Measurements from ENCODE around the gene AVEN. TPM values are rescaled to one million over a fixed set of nuclear protein-coding genes. Genes with fewer than 3 reads are reported as not detected.

AVEN gene
- total RNA-seq, 2 experiments from 2014 or later: 6.3 to 13.5 TPM

DNA sequence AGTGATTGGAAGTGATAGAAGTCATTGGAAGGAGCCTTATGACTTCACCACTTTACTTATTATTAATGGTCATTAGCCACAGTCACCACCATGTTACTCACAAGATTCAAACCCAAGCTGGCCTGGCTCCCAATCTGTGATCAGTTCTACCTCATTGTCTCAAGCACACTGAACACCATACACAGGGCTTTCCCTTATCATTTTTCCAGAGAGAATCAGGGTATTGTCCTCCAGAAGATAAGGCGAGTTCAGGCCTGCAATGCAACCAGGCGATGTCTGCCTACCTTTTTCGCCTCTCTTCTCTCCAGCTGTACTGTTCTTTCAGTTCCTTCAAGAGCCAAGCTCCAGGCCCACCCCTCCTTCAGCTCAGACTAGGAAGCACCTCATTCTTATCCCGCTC lies 37.8 kb upstream of the AVEN start:
- no peaks in the 10 kb centered on the region for H3K9me3 ChIP-seq (ENCODE audit: low read length)
- CTCF ChIA-PET (ENCODE audit: unreplicated experiment): interaction anchor here (1.2 kb wide), 1 partner anchor 19 kb away, joined by 4 read pairs; no protein-coding TSS in a partner anchor

GRCh38 chr15:34070003-34070402 lies 31.0 kb upstream of the AVEN start:
- H3K36me3 ChIP-seq (ENCODE audit: insufficient read depth, low read length): no peaks in the 10 kb centered on the region
- no peaks in the 10 kb centered on the region for H3K79me2 ChIP-seq (ENCODE audit: insufficient read depth, low read depth, low read length)
- no TSS peak for BruUV-seq (replicated peaks)
- ChIA-PET CTCF (ENCODE audit: unreplicated experiment) (no interaction called here), POLR2A (interaction anchor here (0.9 to 1.0 kb wide), 2 partner anchors 69 to 89 kb away, joined by 3 to 4 read pairs; no protein-coding TSS in a partner anchor)
- no peak for TF ChIP-seq EZH2phosphoT487 (IDR thresholded peaks at IDR 0.05; ENCODE audit: borderline replicate concordance, low read depth, low read length)
- TF ChIP-seq, protein P1, sequence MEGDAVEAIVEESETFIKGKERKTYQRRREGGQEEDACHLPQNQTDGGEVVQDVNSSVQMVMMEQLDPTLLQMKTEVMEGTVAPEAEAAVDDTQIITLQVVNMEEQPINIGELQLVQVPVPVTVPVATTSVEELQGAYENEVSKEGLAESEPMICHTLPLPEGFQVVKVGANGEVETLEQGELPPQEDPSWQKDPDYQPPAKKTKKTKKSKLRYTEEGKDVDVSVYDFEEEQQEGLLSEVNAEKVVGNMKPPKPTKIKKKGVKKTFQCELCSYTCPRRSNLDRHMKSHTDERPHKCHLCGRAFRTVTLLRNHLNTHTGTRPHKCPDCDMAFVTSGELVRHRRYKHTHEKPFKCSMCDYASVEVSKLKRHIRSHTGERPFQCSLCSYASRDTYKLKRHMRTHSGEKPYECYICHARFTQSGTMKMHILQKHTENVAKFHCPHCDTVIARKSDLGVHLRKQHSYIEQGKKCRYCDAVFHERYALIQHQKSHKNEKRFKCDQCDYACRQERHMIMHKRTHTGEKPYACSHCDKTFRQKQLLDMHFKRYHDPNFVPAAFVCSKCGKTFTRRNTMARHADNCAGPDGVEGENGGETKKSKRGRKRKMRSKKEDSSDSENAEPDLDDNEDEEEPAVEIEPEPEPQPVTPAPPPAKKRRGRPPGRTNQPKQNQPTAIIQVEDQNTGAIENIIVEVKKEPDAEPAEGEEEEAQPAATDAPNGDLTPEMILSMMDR (conservative IDR thresholded peaks at IDR 0.05; ENCODE audit: low read length): no peak
- no peaks in the 10 kb centered on the region for H3K4me1 ChIP-seq (ENCODE audit: insufficient read depth, low read length, poor library complexity, severe bottlenecking)
- H3K27ac ChIP-seq (ENCODE audit: low read depth, low read length, poor library complexity, severe bottlenecking): no peak overlapping the region
- no peaks in the 10 kb centered on the region for H3K9me2 ChIP-seq (ENCODE audit: insufficient read depth, low read length)
- DNase-seq (ENCODE audit: low spot score): no peak
- no peak overlapping the region for H3K4me3 ChIP-seq (ENCODE audit: low read depth, low read length, poor library complexity, severe bottlenecking)
- no peaks in the 10 kb centered on the region for H3K9me3 ChIP-seq (ENCODE audit: low read length)
- H2AFZ ChIP-seq (ENCODE audit: low read length): no peak overlapping the region
- H4K20me1 ChIP-seq (ENCODE audit: insufficient read depth, low read length): no peaks in the 10 kb centered on the region
- no peak overlapping the region for H3K4me2 ChIP-seq (ENCODE audit: low read length)
- intact Hi-C loops (cut with micrococcal nuclease; ENCODE audit: unreplicated experiment): no loop called here

More for the DNA sequence above, 37.8 kb upstream of the AVEN start:
- H3K27ac ChIP-seq (ENCODE audit: low read depth, low read length, poor library complexity, severe bottlenecking): no peak overlapping the region
- intact Hi-C loops (cut with micrococcal nuclease; ENCODE audit: unreplicated experiment): no loop called here
- H3K79me2 ChIP-seq (ENCODE audit: insufficient read depth, low read depth, low read length): no peaks in the 10 kb centered on the region
- TF ChIP-seq, protein P1 (conservative IDR thresholded peaks at IDR 0.05; ENCODE audit: low read length): no peak
- no peak for TF ChIP-seq EZH2phosphoT487 (IDR thresholded peaks at IDR 0.05; ENCODE audit: borderline replicate concordance, low read depth, low read length)
- no peaks in the 10 kb centered on the region for H3K4me1 ChIP-seq (ENCODE audit: insufficient read depth, low read length, poor library complexity, severe bottlenecking)
- H3K36me3 ChIP-seq (ENCODE audit: insufficient read depth, low read length): no peaks in the 10 kb centered on the region
- H4K20me1 ChIP-seq (ENCODE audit: insufficient read depth, low read length): no peaks in the 10 kb centered on the region
- H2AFZ ChIP-seq (ENCODE audit: low read length): no peak overlapping the region
- BruUV-seq (replicated peaks): no TSS peak
- no peaks in the 10 kb centered on the region for H3K9me2 ChIP-seq (ENCODE audit: insufficient read depth, low read length)
- no peak for DNase-seq (ENCODE audit: low spot score)
- POLR2A ChIA-PET: no interaction called here
- no peak overlapping the region for H3K4me2 ChIP-seq (ENCODE audit: low read length)
- no peak overlapping the region for H3K4me3 ChIP-seq (ENCODE audit: low read depth, low read length, poor library complexity, severe bottlenecking)

GRCh38 chr15:34065941-34066340 lies 26.9 kb upstream of the AVEN start:
- CTCF ChIA-PET (ENCODE audit: unreplicated experiment): no interaction called here
- H3K36me3 ChIP-seq (ENCODE audit: insufficient read depth, low read length): no peaks in the 10 kb centered on the region
- POLR2A ChIA-PET: no interaction called here
- intact Hi-C loops (cut with micrococcal nuclease; ENCODE audit: unreplicated experiment): no loop called here
- no peaks in the 10 kb centered on the region for H3K9me3 ChIP-seq (ENCODE audit: low read length)
- no peak overlapping the region for H2AFZ ChIP-seq (ENCODE audit: low read length)
- H3K79me2 ChIP-seq (ENCODE audit: insufficient read depth, low read depth, low read length): no peaks in the 10 kb centered on the region
- TF ChIP-seq, protein P1 (conservative IDR thresholded peaks at IDR 0.05; ENCODE audit: low read length): no peak
- no TSS peak for BruUV-seq (replicated peaks)
- H3K9me2 ChIP-seq (ENCODE audit: insufficient read depth, low read length): no peaks in the 10 kb centered on the region
- no peaks in the 10 kb centered on the region for H4K20me1 ChIP-seq (ENCODE audit: insufficient read depth, low read length)
- H3K4me3 ChIP-seq (ENCODE audit: low read depth, low read length, poor library complexity, severe bottlenecking): no peak overlapping the region
- no peak for DNase-seq (ENCODE audit: low spot score)
- no peak overlapping the region for H3K27ac ChIP-seq (ENCODE audit: low read depth, low read length, poor library complexity, severe bottlenecking)
- H3K4me1 ChIP-seq (ENCODE audit: insufficient read depth, low read length, poor library complexity, severe bottlenecking): no peaks in the 10 kb centered on the region
- H3K4me2 ChIP-seq (ENCODE audit: low read length): no peak overlapping the region
